Upper lobe of left lung (tissue), 6 donors: ENCODE measurements around the gene PALLD. TPM values are rescaled to one million over a fixed set of nuclear protein-coding genes. Genes with fewer than 3 reads are reported as not detected.

ENCODE experiments used
- ATAC-seq, 2 donors: fragments of 200-7000 bp; cut with Tn5 transposase; one replicate each; pipeline ENCODE4 v1.9.1; 2022; ENCODE audit warnings: mild to moderate bottlenecking in 2 of 2, moderate library complexity in 2 of 2; ENCODE audit not compliant: low FRiP score in 2 of 2
- DNase-seq, 2 donors: peaks; one replicate each; pipeline ENCODE4 v3.0.0-alpha.2; 2019 to 2020
- H3K27ac ChIP-seq, 4 donors: fragments of 200-600 bp; sonication (generic); one replicate each; pipeline ENCODE4 v1.5.1; 2016 to 2019
- H3K27me3 ChIP-seq, 4 donors: fragments of 200-600 bp; sonication (generic); one replicate each; pipeline ENCODE4 v1.5.1; 2017 to 2019
- H3K36me3 ChIP-seq, 4 donors: fragments of 200-600 bp; sonication (generic); one replicate each; pipeline ENCODE4 v1.5.1; 2016 to 2019
- H3K4me1 ChIP-seq, 4 donors: fragments of 200-600 bp; sonication (generic); one replicate each; pipeline ENCODE4 v1.5.1; 2018 to 2019
- H3K4me3 ChIP-seq, 4 donors: fragments of 200-600 bp; sonication (generic); one replicate each; pipeline ENCODE4 v1.5.1; 2017 to 2019; ENCODE audit warnings: mild to moderate bottlenecking in 2 of 4, moderate library complexity in 1 of 4
- H3K9me3 ChIP-seq, 4 donors: fragments of 200-600 bp; sonication (generic); one replicate each; pipeline ENCODE4 v1.5.1; 2018 to 2019
- CTCF ChIP-seq, 6 experiments: fragments of 450-650 bp in 4 of 6; fragments of 200-600 bp in 2 of 6; sonication (generic) in 2 of 6; IDR thresholded peaks; one replicate each; pipeline ENCODE4 v1.5.1; 2016 to 2019; ENCODE audit warnings: antibody characterized with exemption in 6 of 6
- EP300 ChIP-seq, 4 donors: sonication (generic); formaldehyde crosslinking; IDR thresholded peaks; one replicate each; pipeline ENCODE4 v1.5.1; 2017; ENCODE audit warnings: antibody characterized with exemption in 4 of 4, control low read depth in 2 of 4
- POLR2A ChIP-seq, 4 donors: fragments of 450-650 bp; IDR thresholded peaks; one replicate each; pipeline ENCODE4 v1.5.1; 2016 to 2017; ENCODE audit warnings: antibody characterized with exemption in 4 of 4, mild to moderate bottlenecking in 2 of 4
- POLR2AphosphoS5 ChIP-seq, 2 donors: sonication (generic); formaldehyde crosslinking; IDR thresholded peaks; one replicate each; pipeline ENCODE4 v1.5.1; 2017; ENCODE audit warnings: antibody characterized with exemption in 2 of 2
- WGBS, 2 donors: methylation state at CpG; one replicate each; pipeline ENCODE4 v1.1.5; 2017 to 2018; 5-methylcytosine and 5-hydroxymethylcytosine counted together
- total RNA-seq, 6 donors: library from RNA; depleted of rRNA in 4 of 6; stranded (reverse); fragments of >200 nt in 4 of 6; gene quantifications; one replicate each; pipeline versions ENCODE4 v1.1.0 to v1.2.1, GENCODE V29; 2016 to 2021
- donor health status: DM: no; HTN: no; CAD: no; lungs with moderate emphysema.
- donor health status: DM: no; HTN: yes; CAD: no; lungs with severe emphysema.

Gene PALLD
- total RNA-seq, 6 donors from 2014 or later: 63.9 to 175 (median 134) TPM

GRCh38 chr4:168841000-168841671, 344.3 kb downstream of the PALLD start:
- Histone ChIP-seq H3K9me3 (no peaks in the 10 kb centered on the region), H3K4me1 (peaks cover 0 to 10% (median 7%) of the 10 kb centered on the region in 4 donors), H3K36me3 (no peaks in the 10 kb centered on the region), H3K27ac (peak overlapping the region; percentile 28 to 53 (median 34)), H3K4me3 (no peak overlapping the region), H3K27me3 (no peaks in the 10 kb centered on the region)
- WGBS, 2 donors: 80 to 83% methylated on average over 8 of the region's 8 CpGs
- ATAC-seq (no peak), DNase-seq (no peak)
- TF ChIP-seq CTCF (IDR thresholded peaks at IDR 0.05) (no peak), EP300 (IDR thresholded peaks at IDR 0.05) (no peak), POLR2AphosphoS5 (IDR thresholded peaks at IDR 0.05) (no peak), POLR2A (IDR thresholded peaks at IDR 0.05) (no peak)

- no peaks in the 10 kb centered on the region for H3K36me3 ChIP-seq
- ATAC-seq (no peak), DNase-seq (no peak)
- TF ChIP-seq CTCF (IDR thresholded peaks at IDR 0.05) (no peak), EP300 (IDR thresholded peaks at IDR 0.05) (no peak), POLR2A (IDR thresholded peaks at IDR 0.05) (no peak), POLR2AphosphoS5 (IDR thresholded peaks at IDR 0.05) (no peak)
- peaks cover 0 to 10% (median 7%) of the 10 kb centered on the region in 4 donors for H3K4me1 ChIP-seq
- no peak overlapping the region for H3K4me3 ChIP-seq
- H3K9me3 ChIP-seq: no peaks in the 10 kb centered on the region
- peak overlapping the region in 3 of 4 donors; percentile 28 to 53 (median 37) for H3K27ac ChIP-seq
- no peaks in the 10 kb centered on the region for H3K27me3 ChIP-seq
Observed at GRCh38 chr4:168841672-168842019, 344.8 kb downstream of the PALLD start.

GRCh38 chr4:168842186-168842585, 345.3 kb downstream of the PALLD start:
- ATAC-seq (no peak), DNase-seq (no peak)
- no peak for TF ChIP-seq POLR2AphosphoS5 (IDR thresholded peaks at IDR 0.05)
- no peak for TF ChIP-seq EP300 (IDR thresholded peaks at IDR 0.05)
- TF ChIP-seq CTCF (IDR thresholded peaks at IDR 0.05): no peak
- no peak for TF ChIP-seq POLR2A (IDR thresholded peaks at IDR 0.05)
- Histone ChIP-seq H3K4me3 (no peak overlapping the region), H3K27me3 (no peaks in the 10 kb centered on the region), H3K9me3 (no peaks in the 10 kb centered on the region), H3K4me1 (peaks cover 0 to 10% (median 7%) of the 10 kb centered on the region in 4 donors), H3K27ac (peak overlapping the region in 2 of 4 donors; percentile 1 to 53), H3K36me3 (no peaks in the 10 kb centered on the region)
- WGBS, 2 donors: 63 to 88% methylated on average over 1 of the region's 1 CpG

- Histone ChIP-seq H3K9me3 (no peaks in the 10 kb centered on the region), H3K4me1 (peaks cover 11 to 20% (median 13%) of the 10 kb centered on the region in 4 donors), H3K27ac (peak overlapping the region in 3 of 4 donors; percentile 3 to 33 (median 19)), H3K36me3 (no peaks in the 10 kb centered on the region), H3K4me3 (no peak overlapping the region), H3K27me3 (no peaks in the 10 kb centered on the region)
- no peak for ATAC-seq
- DNase-seq: no peak
- no peak for TF ChIP-seq EP300 (IDR thresholded peaks at IDR 0.05)
- TF ChIP-seq POLR2AphosphoS5 (IDR thresholded peaks at IDR 0.05): no peak
- TF ChIP-seq CTCF (IDR thresholded peaks at IDR 0.05): no peak
- TF ChIP-seq POLR2A (IDR thresholded peaks at IDR 0.05): no peak
- WGBS, 2 donors: 82 to 87% methylated on average over 7 of the region's 7 CpGs
Observed at GRCh38 chr4:168843635-168844034, 346.8 kb downstream of the PALLD start.
